ENCODE results near the gene KRTAP10-4.
"Not testable (repeated sequence)": the region's sequence is repeated elsewhere in the genome, so short reads cannot be mapped to it uniquely, and the experiment has no call there.

KRTAP10-4 gene

DNA sequence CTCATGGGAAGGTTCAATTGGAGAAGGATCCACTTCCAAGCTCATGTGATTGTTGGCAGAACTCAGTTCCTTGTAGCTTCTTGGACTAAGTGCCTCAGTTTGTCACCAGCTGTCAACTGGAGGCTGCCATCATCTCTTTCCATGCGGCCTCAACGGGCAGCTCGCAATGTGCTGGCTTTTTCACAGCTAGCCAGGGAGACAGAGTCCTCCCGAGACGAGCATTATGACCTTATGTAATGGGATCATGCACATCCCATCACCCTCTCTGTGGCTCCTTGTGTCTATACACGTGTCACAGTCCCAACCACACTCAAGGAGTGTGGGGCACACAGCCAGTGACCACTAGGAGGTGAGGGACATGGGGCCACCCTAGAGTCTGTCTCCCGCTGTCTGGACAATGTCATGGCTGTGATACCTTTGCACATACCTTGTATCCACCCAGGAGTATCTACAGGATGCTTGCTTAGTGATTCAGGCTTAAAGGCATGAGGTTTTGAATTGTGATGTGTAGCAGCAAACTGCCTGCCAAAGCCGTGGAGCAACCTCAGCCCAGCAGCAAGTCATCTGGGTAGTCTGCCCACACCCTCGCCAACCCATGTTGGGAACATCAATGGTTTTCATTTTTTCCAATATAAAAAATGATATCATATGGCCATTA, 22.7 kb downstream of the KRTAP10-4 start:
- Histone ChIP-seq H3K4me1 (ENCODE audit: control insufficient read depth, insufficient read depth, low read length) (peaks cover 26% of the 10 kb centered on the region), H3K27me3 (ENCODE audit: control insufficient read depth, insufficient read depth, low read length) (no peaks in the 10 kb centered on the region), H3K9me3 (ENCODE audit: control insufficient read depth, insufficient read depth, low read length) (no peaks in the 10 kb centered on the region), H3K9ac (ENCODE audit: low read depth, low read length) (no peak overlapping the region), H3K27ac (ENCODE audit: low read depth, low read length) (no peak overlapping the region), H3K4me3 (ENCODE audit: low read depth, low read length) (no peak overlapping the region), H3K36me3 (ENCODE audit: control insufficient read depth, insufficient read depth, low read length) (no peaks in the 10 kb centered on the region)

- Histone ChIP-seq H3K9ac (ENCODE audit: low read depth, low read length) (peak overlapping the region; percentile 25; the same call in 1 of the 2 replicates), H3K4me3 (ENCODE audit: low read depth, low read length) (no peak overlapping the region), H3K9me3 (ENCODE audit: control insufficient read depth, insufficient read depth, low read length) (no peaks in the 10 kb centered on the region), H3K27ac (ENCODE audit: low read depth, low read length) (peak overlapping the region; percentile 65), H3K36me3 (ENCODE audit: control insufficient read depth, insufficient read depth, low read length) (no peaks in the 10 kb centered on the region), H3K27me3 (ENCODE audit: control insufficient read depth, insufficient read depth, low read length) (no peaks in the 10 kb centered on the region), H3K4me1 (ENCODE audit: control insufficient read depth, insufficient read depth, low read length) (peaks cover 23% of the 10 kb centered on the region)
Observed at GRCh38 chr21:44598061-44598460, 24.5 kb downstream of the KRTAP10-4 start.

- no peak overlapping the region for H3K4me3 ChIP-seq (ENCODE audit: low read depth, low read length)
- H3K4me1 ChIP-seq (ENCODE audit: control insufficient read depth, insufficient read depth, low read length) = peaks cover 14% of the 10 kb centered on the region
- H3K27ac ChIP-seq (ENCODE audit: low read depth, low read length) = no peak overlapping the region
- no peak overlapping the region for H3K9ac ChIP-seq (ENCODE audit: low read depth, low read length)
- no peaks in the 10 kb centered on the region for H3K27me3 ChIP-seq (ENCODE audit: control insufficient read depth, insufficient read depth, low read length)
- no peaks in the 10 kb centered on the region for H3K36me3 ChIP-seq (ENCODE audit: control insufficient read depth, insufficient read depth, low read length)
- no peaks in the 10 kb centered on the region for H3K9me3 ChIP-seq (ENCODE audit: control insufficient read depth, insufficient read depth, low read length)
Observed at GRCh38 chr21:44599264-44600029, 25.9 kb downstream of the KRTAP10-4 start.

GRCh38 chr21:44600118-44600978, 26.8 kb downstream of the KRTAP10-4 start, which contains the start of gene KRTAP10-7:
KRTAP10-7 (plus strand) TSS chr21:44600597; CDS start chr21:44600622, 25 bp downstream.
- H3K4me3 ChIP-seq (ENCODE audit: low read depth, low read length) = not testable (repeated sequence)

GRCh38 chr21:44601091-44601490, 27.6 kb downstream of the KRTAP10-4 start:
- not testable (repeated sequence) for H3K4me3 ChIP-seq (ENCODE audit: low read depth, low read length); H3K36me3 ChIP-seq (ENCODE audit: control insufficient read depth, insufficient read depth, low read length); H3K27ac ChIP-seq (ENCODE audit: low read depth, low read length); H3K9ac ChIP-seq (ENCODE audit: low read depth, low read length); H3K9me3 ChIP-seq (ENCODE audit: control insufficient read depth, insufficient read depth, low read length); H3K27me3 ChIP-seq (ENCODE audit: control insufficient read depth, insufficient read depth, low read length)
- H3K4me1 ChIP-seq (ENCODE audit: control insufficient read depth, insufficient read depth, low read length) = peaks cover 14% of the 10 kb centered on the region

More at GRCh38 chr21:44600118-44600978, 26.8 kb downstream of the KRTAP10-4 start, which contains the start of gene KRTAP10-7:
- not testable (repeated sequence) for H3K9me3 ChIP-seq (ENCODE audit: control insufficient read depth, insufficient read depth, low read length); H3K36me3 ChIP-seq (ENCODE audit: control insufficient read depth, insufficient read depth, low read length); H3K9ac ChIP-seq (ENCODE audit: low read depth, low read length); H3K27me3 ChIP-seq (ENCODE audit: control insufficient read depth, insufficient read depth, low read length); H3K27ac ChIP-seq (ENCODE audit: low read depth, low read length)
- peaks cover 14% of the 10 kb centered on the region for H3K4me1 ChIP-seq (ENCODE audit: control insufficient read depth, insufficient read depth, low read length)

GRCh38 chr21:44601596-44602462, 28.3 kb downstream of the KRTAP10-4 start:
- H3K27me3 ChIP-seq (ENCODE audit: control insufficient read depth, insufficient read depth, low read length) = no peaks in the 10 kb centered on the region
- no peak overlapping the region for H3K27ac ChIP-seq (ENCODE audit: low read depth, low read length)
- no peaks in the 10 kb centered on the region for H3K9me3 ChIP-seq (ENCODE audit: control insufficient read depth, insufficient read depth, low read length)
- H3K4me3 ChIP-seq (ENCODE audit: low read depth, low read length) = no peak overlapping the region
- H3K36me3 ChIP-seq (ENCODE audit: control insufficient read depth, insufficient read depth, low read length) = no peaks in the 10 kb centered on the region
- no peak overlapping the region for H3K9ac ChIP-seq (ENCODE audit: low read depth, low read length)
- H3K4me1 ChIP-seq (ENCODE audit: control insufficient read depth, insufficient read depth, low read length) = peaks cover 14% of the 10 kb centered on the region

- peaks cover 14% of the 10 kb centered on the region for H3K4me1 ChIP-seq (ENCODE audit: control insufficient read depth, insufficient read depth, low read length)
- no peak overlapping the region for H3K9ac ChIP-seq (ENCODE audit: low read depth, low read length)
- H3K9me3 ChIP-seq (ENCODE audit: control insufficient read depth, insufficient read depth, low read length) = no peaks in the 10 kb centered on the region
- no peak overlapping the region for H3K27ac ChIP-seq (ENCODE audit: low read depth, low read length)
- H3K27me3 ChIP-seq (ENCODE audit: control insufficient read depth, insufficient read depth, low read length) = no peaks in the 10 kb centered on the region
- no peak overlapping the region for H3K4me3 ChIP-seq (ENCODE audit: low read depth, low read length)
- no peaks in the 10 kb centered on the region for H3K36me3 ChIP-seq (ENCODE audit: control insufficient read depth, insufficient read depth, low read length)
Observed at GRCh38 chr21:44602463-44602850, 28.9 kb downstream of the KRTAP10-4 start.

DNA sequence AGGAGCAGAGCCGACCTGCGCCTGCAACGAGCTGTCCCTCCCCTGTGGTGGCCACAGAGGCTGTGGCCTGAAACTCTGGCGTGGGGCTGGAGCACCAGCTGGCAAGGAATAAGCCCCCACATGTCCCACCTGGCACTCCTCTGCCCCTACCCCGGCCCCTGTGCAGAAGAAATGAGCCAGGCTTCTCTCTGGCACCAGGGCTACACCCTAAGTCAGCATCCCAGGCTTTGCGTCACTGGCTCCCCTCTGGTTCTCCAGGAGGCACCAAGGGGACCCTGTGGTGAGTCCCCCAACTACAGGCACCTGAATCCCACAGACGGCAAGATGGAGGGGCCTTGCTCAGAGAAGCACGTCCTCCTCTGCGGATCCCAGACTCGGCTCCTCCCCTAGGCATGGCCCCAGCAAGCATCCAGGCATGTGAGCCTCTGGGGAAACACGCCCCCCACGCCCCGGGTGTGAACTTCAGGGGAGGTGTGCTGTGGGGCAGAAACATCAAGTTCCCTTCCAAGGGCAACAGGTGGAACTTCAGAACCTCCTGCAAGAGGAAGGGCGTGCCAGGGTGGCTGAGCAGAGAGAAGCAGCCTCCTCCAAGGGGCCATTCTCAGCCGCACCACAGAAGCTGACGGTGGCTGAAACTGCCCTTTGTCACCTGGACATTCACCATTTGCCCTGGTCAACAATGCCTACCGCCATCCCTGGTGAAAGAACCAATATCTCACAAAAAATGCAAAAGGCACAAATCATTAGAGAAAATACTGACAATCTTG, 29.8 kb downstream of the KRTAP10-4 start:
- no peak overlapping the region for H3K4me3 ChIP-seq (ENCODE audit: low read depth, low read length)
- no peak overlapping the region for H3K27ac ChIP-seq (ENCODE audit: low read depth, low read length)
- no peak overlapping the region for H3K9ac ChIP-seq (ENCODE audit: low read depth, low read length)
- H3K4me1 ChIP-seq (ENCODE audit: control insufficient read depth, insufficient read depth, low read length) = peaks cover 6% of the 10 kb centered on the region
- H3K9me3 ChIP-seq (ENCODE audit: control insufficient read depth, insufficient read depth, low read length) = no peaks in the 10 kb centered on the region
- H3K36me3 ChIP-seq (ENCODE audit: control insufficient read depth, insufficient read depth, low read length) = no peaks in the 10 kb centered on the region
- H3K27me3 ChIP-seq (ENCODE audit: control insufficient read depth, insufficient read depth, low read length) = no peaks in the 10 kb centered on the region

- H3K36me3 ChIP-seq (ENCODE audit: control insufficient read depth, insufficient read depth, low read length) = no peaks in the 10 kb centered on the region
- no peak overlapping the region for H3K27ac ChIP-seq (ENCODE audit: low read depth, low read length)
- no peak overlapping the region for H3K9ac ChIP-seq (ENCODE audit: low read depth, low read length)
- no peaks in the 10 kb centered on the region for H3K27me3 ChIP-seq (ENCODE audit: control insufficient read depth, insufficient read depth, low read length)
- no peaks in the 10 kb centered on the region for H3K9me3 ChIP-seq (ENCODE audit: control insufficient read depth, insufficient read depth, low read length)
- no peaks in the 10 kb centered on the region for H3K4me1 ChIP-seq (ENCODE audit: control insufficient read depth, insufficient read depth, low read length)
- H3K4me3 ChIP-seq (ENCODE audit: low read depth, low read length) = no peak overlapping the region
Observed at GRCh38 chr21:44603911-44604310, 30.4 kb downstream of the KRTAP10-4 start.

GRCh38 chr21:44606495-44606894, 33.0 kb downstream of the KRTAP10-4 start:
- no peaks in the 10 kb centered on the region for H3K4me1 ChIP-seq (ENCODE audit: control insufficient read depth, insufficient read depth, low read length)
- no peak overlapping the region for H3K27ac ChIP-seq (ENCODE audit: low read depth, low read length)
- no peak overlapping the region for H3K9ac ChIP-seq (ENCODE audit: low read depth, low read length)
- no peaks in the 10 kb centered on the region for H3K36me3 ChIP-seq (ENCODE audit: control insufficient read depth, insufficient read depth, low read length)
- peaks cover 8% of the 10 kb centered on the region; the same call in 1 of the 2 replicates for H3K9me3 ChIP-seq (ENCODE audit: control insufficient read depth, insufficient read depth, low read length)
- no peaks in the 10 kb centered on the region for H3K27me3 ChIP-seq (ENCODE audit: control insufficient read depth, insufficient read depth, low read length)
- H3K4me3 ChIP-seq (ENCODE audit: low read depth, low read length) = no peak overlapping the region

Data from HUES48 (cell line).